HPDE6-E6E7 (cell line): Measurements from ENCODE around the gene USP9X.
"Not testable (repeated sequence)": the region's sequence is repeated elsewhere in the genome, so short reads cannot be mapped to it uniquely, and the experiment has no call there.

Experiments
- DNase-seq: peaks from one replicate; pipeline ENCODE4 v3.0.0; 2011; ENCODE audit warnings: missing footprints; ENCODE audit errors: extremely low spot score

The USP9X gene

DNA sequence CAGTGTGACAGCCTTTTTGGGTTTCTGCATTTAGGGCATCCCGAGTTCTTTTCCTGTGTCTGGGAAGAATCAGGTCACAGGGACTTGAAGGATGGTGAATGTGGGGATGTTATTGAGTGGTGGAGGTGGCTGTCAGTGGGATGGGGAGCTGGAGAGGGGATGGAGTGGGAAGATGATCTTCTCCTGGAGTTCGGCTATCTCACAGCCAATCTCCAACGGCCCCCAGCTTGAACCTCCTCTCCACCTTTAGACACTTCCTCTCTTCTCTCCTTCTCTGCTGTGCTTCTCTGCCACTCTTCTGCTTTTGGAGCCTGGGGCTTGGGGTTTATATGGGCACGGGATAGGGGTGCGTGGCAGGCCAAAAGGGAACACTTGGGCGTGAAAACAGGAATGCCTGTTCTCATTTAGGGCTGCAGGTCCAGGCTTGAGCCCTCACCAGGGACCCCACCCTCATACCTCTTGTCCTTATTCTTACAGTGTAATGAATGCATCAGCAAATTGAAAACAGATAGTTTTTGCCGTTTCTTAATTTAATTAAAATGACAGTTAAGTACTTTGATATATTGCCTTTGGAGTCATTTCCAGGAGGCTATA lies 37.5 kb downstream of the USP9X start:
- DNase-seq = no peak

DNA sequence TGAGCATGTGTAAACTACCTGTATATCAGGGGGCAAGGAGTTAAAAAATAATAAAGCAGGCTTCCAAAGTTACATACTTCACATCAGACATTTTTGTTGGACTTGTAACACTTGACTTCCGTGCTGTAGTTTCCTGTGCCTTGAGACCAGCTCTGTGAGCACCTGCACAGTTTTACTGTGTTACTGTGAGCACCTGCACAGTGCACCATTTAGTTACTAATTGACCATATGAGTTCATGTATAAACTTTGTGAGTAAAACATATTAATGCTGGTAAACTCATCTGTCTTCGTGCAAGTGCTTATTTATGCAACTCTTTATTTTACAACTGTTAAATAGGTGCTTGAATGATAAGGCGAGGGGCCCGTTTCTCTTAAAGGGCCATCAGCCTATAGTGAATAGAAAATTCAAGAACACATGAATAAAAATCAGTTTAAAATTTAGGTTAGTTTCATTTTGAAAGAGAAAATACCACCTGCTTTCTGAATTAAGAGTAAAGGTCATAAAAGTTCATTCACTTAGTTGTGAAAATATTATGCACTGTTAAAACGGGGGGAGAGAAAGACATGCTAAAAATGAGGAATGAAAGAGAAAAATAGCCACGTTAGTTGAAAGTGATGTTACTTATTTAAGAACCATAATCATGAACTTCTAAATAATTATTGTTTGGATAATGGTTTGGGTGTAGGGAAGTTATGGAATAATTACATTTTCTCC lies 42.4 kb downstream of the USP9X start:
- no peak for DNase-seq

DNA sequence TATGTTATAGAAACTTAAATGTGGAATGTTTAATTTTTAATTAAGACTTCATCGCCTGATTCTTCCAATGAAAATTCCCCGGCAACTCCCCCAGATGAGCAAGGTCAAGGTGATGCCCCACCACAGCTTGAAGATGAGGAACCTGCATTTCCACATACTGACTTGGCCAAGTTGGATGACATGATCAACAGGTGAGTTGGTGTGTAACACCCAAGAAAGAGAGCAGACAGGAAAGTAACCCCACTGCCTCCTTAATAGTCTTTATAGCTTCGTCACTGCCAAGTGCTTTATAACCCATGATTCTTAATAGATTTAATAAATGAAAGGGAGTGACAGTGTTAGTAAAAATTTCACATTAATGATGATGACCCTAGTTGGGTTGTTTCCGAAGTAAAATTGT lies 43.7 kb downstream of the USP9X start:
- DNase-seq = no peak

DNA sequence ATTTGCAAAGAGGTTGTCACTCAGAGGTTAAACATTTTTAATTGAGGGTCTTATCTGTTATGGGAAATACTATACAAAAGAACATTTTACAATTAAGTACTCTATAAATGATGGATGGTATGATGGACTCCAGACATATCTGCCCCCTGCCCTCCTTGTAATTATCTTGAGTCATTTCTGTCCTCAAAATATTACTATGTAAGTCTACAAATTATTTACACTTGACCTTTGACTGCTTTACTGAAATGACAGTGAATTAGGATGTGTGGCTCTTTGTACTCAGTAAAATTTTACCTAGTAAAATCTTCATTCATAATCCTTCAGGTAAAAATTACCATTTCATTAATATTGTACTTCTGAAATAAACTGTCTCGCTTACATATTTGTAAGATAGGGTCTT lies 46.5 kb downstream of the USP9X start:
- no peak for DNase-seq

DNA sequence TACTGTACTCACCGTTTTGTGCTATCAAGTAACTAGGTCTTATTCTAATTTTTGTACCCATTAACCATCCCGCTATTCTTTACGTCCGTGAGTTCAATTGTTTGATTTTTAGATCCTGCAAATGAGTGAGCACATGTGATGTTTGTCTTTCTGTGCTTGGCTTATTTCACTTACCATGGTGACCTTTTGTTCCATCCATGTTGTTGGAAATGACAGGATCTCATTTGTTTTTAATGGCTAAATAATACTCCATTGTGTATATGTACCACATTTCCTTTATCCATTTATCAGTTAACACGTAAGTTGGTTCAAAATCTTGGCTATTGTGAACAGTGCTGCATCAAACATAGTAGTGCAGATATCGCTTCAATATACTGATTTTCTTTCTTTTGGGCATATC lies 48.3 kb downstream of the USP9X start:
- no peak for DNase-seq

DNA sequence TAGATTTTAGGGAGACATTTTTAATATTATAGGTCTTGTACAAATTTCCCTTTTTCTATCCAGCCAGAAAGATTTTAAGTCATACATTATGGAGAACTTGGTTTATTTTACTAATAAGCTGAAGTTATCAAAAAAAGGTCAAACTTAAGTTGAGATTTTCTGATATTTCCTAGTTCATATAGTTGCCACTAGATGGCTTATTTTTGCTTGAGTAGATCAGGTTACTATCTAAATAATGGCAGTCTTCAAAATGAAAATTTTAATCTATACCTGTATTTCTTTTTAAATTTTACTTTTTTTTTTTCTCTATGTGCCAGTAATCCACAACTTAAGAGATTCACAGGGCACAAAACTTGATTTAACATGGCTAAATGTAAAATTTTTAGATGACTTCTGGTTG lies 52.3 kb downstream of the USP9X start:
- DNase-seq = no peak

DNA sequence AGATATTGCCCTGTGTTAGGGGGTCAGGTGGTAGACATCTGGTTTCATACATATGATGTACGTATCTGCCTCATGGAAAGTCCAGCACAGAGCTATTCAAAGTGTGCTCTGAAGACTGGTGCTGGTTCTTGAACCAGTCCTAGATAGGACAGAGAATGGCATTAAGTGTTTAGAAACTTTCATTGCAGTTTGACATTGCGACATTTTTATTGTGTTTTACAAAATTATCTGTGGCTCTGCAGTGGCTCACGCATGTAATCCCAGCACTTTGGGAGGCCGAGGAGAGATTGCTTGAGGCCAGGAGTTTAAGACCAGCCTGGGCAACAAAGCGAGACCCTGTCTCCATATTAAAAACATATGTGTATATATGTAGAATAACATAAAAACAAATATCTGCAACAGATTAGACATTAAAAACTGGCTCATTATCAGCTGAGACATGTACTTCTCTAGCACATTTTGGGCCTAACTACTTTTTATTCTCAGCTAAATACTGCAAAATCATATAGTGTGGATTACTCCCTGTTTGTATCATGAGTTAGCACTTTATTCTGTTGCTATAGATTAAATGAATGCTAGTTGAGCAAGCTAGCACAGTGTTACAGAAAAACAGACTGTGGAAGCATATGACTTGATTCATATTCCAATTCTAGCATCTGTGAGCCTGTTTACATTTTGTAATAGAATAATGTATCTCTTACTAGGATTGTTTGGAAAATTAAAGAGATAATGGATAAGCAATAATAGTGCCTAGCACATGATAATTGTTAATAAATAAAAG lies 57.1 kb downstream of the USP9X start:
- no peak for DNase-seq

DNA sequence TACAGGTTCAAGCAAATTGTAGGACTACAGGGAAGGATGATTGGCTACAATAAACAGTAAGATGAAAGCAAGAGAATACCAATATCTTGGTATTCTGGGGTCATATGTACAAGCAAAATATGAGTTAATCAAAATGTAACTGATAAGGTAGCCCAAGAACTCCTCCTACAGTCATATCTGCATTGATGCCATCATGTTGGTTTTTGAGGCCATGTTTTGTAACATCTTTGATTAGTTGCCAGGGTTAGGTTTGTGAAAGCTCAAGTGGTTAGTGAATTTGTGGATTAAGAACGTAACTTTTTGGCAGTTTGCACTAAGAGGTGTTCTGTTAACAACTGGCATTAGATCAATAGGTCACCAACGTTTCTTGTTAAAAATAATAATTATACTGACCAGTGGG lies 59.6 kb downstream of the USP9X start:
- no peak for DNase-seq

DNA sequence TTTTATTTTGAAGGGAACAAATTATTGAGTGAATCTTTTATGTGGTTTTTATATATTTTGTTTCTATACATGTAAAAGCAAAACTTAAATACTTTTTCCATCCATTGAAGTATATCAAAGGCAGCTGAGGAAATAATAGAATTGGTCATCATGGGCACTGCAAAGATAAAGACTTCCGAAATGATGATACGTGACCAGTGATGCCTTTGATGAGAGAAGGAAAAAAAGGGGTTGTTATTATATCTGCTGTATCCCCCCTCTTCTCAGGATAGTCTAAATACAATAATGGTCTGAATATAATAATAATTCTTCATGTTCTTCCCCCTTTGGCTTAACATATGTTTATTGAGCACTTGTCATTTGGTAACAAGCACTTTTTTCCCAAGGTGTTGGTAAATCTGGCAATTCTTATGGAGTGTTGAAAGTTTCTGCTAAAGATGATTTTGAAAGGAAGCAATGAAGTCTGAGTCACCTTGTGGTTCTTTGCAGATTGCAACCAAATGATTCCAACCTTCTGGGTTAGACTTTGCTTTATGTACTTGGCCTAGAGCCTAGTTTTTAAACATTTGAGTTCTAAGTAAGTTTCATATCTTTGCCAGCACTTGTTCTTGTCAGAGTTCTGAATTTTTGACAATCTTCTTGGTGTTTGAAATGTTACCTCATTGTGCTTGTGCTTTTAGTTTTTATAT lies 60.8 kb downstream of the USP9X start:
- DNase-seq = peak; percentile 22

DNA sequence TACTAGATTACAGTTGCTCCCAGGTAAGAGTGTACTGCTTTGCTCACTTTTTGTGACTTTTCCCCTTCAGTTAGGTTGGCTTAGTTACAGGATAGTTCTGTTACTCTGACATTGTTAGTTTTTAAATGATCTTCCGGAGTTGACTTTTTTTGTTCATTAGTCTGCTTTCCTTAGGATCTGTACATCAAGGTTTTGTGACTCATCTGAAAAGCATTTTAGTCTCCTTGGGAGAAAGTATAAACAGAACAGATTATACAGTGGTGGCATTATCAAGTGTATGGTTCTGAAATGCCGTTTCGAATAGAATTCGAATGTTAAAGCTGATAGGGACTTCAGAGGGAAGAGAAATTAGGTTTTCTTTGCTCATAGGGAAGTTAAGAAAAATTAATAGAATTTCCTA lies 63.3 kb downstream of the USP9X start:
- DNase-seq = no peak

DNA sequence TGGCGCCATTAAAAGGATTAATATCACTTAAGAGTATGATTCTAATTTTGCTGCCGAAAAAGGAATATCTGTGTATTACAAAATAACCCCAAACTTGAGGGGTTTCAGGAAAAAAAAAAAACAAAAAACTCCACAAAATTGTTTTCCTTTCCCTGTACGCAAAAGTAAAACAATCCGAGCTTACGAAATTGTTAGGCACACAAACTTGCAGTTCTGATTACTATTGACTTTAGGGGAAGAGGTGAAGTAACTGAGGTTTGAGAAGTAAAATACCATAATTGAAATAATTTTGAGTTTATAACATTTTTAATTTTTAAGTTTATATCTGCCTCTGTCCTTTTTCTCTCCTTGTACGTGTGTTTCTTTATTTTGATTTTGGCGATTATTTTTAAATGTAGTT lies 64.8 kb downstream of the USP9X start:
- DNase-seq = no peak

DNA sequence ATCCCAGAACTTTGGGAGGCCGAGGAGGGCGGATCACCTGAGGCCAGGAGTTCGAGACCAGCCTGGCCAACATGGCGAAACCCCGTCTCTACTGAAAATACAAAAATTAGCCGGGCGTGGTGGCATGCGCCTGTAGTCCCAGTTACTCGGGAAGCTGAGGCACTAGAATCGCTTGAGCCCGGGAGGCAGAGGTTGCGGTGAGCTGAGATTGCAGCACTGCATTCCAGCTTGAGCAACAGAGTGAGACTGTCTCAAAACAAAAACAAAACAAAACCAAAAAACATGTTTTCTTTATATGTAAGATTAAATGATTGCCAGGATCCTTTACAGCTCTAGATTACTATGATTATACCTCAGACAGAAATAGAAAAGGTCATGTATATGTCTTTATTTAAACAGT lies 66.5 kb downstream of the USP9X start:
- not testable (repeated sequence) for DNase-seq

DNA sequence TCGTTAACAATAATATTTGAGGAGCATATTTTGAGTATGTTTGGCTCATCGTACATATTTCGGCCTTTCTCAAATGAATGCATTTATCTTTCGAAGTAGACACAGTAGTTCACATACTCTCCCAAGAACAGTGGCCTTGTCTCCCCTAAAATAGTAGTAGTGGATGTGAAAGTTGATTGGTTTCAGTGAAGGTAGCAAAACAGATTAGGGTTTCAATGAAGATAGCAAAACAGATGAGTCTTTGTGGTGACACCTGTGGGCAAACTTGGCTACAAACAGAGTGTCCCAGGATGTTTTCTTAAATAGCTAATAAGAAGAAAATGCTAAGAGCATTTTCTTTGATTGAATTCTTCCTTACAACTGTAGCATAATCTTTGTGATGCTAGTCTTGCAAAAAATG lies 67.0 kb downstream of the USP9X start:
- no peak for DNase-seq

DNA sequence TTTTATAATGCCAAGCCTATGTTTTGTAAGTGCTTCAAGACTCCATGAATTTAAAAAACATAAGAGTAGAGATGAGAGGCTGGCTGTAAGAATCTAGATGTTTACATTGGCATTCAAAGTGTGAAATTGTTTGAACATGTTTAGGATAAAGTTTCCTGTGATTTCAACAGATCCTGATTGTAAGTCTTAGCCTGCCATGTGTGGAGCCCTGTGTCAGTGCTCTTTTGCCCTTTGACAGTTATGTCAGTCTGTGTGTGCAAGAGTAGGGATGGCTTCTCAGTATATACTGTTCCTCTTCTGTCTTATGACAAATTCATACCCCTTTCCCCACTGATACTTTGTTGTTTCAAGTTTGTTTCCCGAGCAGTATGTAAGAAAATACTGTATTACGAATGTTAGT lies 68.2 kb downstream of the USP9X start:
- DNase-seq = no peak

DNA sequence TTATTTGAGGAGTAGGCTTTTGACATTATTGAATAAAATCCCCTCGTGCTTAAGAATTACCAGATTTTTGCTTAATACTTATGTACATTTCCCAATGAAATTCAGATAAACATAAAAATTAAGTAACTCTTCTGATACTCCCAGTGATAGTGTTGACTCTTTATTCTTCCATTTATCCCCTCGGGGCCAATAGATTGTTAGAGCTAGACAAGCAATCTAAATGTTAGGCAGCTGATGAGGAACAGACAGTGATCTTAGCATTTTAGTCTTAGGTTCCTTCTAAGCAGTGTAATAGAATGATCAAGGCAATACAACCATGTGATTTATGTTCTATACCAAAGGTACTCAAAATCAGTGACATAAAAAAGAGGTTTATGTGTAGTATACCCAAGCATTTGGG lies 68.7 kb downstream of the USP9X start:
- DNase-seq = no peak

DNA sequence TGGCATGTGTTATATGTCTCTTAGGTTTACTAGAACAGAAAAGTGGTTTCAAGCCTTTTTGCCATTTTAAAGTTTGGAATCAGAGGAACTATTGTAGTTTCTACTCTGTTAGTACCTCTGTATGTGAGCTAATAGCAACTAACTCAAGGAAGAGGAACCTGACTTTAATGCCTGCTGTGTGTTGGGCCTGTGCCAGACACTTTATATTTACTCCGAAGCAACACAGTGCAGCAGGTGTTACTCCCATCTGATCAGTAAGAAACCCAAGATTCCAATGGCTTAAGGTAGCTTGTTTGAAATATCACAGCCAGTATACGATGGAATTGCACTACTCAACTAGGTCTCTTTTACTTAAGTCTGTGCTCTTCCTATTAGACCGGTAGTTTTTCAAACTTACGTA lies 79.2 kb downstream of the USP9X start:
- DNase-seq = no peak

DNA sequence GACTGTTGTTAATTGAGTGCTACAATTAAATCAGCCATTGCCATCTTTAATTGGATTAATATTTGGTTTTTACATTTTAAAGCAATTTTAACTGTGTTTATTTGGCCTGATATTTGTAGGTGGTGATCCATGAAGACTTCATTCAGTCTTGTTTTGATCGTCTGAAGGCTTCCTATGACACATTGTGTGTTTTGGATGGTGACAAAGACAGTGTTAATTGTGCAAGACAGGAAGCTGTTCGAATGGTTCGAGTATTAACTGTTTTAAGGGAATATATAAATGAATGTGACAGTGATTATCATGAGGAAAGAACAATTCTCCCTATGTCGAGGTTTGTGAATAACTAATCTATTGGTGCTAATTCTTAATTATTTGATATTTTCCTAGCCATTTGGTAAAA lies 82.6 kb downstream of the USP9X start:
- no peak for DNase-seq

DNA sequence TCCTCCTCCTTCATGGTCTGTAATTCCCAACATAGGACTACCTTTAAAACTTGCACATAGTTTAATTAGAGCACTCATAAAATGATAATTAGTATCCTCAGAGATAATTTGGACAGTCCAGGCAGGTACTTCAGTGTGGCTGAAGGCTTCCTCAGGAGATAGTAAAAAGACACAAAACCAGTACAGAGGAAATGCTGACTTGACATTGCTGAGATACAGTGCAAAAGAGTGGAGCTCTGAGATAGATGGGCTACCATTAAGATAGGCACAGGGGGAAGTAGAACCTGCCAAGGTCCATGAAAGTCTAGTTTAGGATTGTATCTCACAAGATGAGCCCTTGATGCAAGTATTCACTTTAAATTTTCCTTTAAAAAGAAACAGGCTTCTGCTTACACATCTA lies 91.0 kb downstream of the USP9X start:
- DNase-seq = no peak

DNA sequence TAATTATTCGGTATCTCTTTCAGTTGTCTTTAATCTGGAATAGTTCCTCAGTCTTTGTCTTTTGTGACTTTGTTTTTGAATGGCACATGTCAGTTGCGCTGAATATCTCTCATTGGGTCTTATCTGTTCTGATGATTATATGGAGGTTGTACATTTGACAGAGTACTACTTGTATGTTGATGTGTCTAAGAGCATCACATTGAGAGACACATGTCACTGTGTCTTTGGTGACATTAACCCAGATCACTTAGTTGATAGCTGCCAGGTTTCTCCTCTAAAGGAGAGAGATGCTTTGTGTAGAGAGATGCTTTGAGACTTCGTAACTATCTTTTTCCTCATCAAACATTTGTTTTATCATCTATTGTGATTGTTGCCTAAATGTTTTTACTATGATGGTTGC lies 92.1 kb downstream of the USP9X start:
- no peak for DNase-seq

DNA sequence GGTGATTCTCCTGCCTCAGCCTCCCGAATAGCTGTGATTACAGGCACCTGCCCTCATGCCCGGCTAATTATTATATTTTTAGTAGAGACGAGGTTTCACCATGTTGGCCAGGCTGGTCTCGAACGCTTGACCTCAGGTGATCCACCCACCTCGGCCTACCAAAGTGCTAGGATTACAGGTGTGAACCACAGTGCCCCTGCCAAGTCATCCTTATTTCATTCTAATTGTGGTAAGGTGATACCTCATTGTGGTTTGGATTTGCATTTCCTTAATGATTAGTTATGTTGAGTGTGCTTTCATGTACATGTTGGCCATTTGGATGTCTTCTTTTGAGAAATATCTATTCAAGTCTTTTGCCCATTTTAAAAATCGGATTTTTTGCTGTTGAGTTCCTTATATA lies 93.0 kb downstream of the USP9X start:
- no peak for DNase-seq

DNA sequence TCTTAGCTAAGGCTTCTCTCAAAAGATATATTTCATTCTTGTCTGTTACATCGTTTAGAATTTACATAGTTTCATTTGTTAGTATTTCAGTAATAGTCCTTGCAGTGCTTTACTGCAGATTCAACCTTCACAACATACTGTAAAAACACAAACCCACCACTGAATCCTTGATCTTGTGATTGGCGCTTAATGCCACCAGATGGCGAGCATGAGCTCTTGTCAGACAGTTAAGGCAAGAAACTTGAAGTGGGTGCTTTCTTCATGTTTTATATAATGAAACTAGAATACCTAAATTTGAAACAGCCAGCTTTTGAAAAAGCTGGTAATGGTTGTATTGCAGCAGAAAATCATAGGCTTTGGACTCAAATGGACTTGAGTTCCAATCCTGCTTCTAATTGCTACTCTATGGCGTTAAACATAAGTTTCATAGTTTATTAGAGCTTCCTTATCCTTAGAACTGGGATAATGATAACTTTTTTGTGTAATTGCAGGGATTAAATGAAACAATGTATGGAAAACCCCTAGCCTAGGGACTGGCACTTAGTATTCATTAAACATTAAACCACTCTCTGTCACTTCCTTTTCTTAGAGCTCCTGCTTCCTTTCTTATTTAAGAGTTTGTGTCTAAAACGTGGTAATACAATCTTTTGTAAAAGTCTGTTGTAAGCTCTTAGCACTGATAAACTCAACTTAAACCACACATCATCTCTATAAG lies 95.1 kb downstream of the USP9X start:
- peak; percentile 37 for DNase-seq

DNA sequence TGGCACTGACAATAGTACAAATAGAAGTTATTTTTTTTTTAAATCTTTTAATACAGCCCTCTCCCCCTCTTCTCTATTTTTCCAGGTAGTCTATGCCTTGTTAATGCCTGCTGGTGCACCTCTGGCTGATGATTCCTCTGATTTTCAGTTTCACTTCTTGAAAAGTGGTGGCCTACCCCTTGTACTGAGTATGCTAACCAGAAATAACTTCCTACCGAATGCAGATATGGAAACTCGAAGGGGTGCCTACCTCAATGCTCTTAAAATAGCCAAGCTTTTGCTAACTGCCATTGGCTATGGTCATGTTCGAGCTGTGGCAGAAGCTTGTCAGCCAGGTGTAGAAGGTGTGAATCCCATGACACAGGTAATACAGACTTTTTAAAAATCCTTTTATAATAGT lies 99.1 kb downstream of the USP9X start:
- DNase-seq = no peak
